Measurements from ENCODE around the gene ARHGEF7. TPM values are rescaled to one million over a fixed set of nuclear protein-coding genes. Genes with fewer than 3 reads are reported as not detected.
"Not testable (repeated sequence)": the region's sequence is repeated elsewhere in the genome, so short reads cannot be mapped to it uniquely, and the experiment has no call there.

Gene ARHGEF7, protein sequence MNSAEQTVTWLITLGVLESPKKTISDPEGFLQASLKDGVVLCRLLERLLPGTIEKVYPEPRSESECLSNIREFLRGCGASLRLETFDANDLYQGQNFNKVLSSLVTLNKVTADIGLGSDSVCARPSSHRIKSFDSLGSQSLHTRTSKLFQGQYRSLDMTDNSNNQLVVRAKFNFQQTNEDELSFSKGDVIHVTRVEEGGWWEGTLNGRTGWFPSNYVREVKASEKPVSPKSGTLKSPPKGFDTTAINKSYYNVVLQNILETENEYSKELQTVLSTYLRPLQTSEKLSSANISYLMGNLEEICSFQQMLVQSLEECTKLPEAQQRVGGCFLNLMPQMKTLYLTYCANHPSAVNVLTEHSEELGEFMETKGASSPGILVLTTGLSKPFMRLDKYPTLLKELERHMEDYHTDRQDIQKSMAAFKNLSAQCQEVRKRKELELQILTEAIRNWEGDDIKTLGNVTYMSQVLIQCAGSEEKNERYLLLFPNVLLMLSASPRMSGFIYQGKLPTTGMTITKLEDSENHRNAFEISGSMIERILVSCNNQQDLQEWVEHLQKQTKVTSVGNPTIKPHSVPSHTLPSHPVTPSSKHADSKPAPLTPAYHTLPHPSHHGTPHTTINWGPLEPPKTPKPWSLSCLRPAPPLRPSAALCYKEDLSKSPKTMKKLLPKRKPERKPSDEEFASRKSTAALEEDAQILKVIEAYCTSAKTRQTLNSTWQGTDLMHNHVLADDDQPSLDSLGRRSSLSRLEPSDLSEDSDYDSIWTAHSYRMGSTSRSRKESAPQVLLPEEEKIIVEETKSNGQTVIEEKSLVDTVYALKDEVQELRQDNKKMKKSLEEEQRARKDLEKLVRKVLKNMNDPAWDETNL
- total RNA-seq, result 10 to 100 TPM; 57.9 to 97.3 TPM

DNA sequence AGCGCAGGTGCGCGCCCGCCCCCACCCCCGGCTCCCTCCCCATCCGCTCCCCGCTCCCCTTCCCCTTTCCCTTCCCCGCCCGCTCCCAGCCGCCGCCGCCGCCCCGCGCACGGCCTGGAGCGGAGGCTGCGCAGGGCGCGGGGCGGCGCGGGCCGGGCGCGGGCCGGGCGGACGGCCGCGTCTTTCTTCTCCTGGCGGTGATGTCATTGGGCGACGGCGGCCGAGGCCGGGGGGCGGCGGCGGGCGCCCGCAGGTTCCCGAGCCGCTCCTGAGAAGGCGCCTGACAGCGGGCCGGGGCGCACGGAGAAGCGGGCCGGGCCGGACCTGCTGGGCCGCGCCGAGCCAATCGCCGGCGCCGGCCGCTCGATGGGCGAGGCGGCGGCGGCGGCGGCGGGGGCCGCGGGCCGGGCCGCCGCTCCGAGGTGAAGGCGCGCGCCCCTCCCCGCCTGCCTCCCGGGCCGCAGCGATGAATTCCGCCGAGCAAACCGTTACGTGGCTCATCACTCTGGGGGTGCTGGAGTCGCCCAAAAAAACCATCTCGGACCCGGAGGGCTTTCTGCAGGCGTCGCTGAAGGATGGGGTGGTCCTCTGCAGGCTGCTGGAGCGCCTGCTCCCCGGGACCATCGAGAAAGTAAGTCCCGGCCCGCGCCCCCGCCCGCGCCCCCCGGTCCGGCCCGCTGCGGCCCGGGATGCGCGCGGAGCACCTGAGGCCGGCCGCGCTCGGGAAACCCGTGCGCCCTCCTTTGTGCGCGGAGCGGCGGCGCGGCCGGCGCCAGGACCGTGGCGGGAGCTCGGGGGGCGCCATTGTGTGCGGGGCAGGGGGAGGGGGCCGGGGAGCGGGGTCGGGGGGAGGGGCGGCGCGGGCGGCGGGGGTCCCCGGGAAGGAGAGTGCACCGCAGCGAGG, at the start of gene ARHGEF7:
Gene ARHGEF7 (plus strand): TSS at position 250 of the 904 bp plus-strand sequence. CDS start 217 bp downstream, at position 467.
- no peak for DNase-seq (ENCODE audit: low spot score)
- no peak for TF ChIP-seq POLR2AphosphoS5 (IDR thresholded peaks at IDR 0.05)
- TF ChIP-seq, protein P1, sequence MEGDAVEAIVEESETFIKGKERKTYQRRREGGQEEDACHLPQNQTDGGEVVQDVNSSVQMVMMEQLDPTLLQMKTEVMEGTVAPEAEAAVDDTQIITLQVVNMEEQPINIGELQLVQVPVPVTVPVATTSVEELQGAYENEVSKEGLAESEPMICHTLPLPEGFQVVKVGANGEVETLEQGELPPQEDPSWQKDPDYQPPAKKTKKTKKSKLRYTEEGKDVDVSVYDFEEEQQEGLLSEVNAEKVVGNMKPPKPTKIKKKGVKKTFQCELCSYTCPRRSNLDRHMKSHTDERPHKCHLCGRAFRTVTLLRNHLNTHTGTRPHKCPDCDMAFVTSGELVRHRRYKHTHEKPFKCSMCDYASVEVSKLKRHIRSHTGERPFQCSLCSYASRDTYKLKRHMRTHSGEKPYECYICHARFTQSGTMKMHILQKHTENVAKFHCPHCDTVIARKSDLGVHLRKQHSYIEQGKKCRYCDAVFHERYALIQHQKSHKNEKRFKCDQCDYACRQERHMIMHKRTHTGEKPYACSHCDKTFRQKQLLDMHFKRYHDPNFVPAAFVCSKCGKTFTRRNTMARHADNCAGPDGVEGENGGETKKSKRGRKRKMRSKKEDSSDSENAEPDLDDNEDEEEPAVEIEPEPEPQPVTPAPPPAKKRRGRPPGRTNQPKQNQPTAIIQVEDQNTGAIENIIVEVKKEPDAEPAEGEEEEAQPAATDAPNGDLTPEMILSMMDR (IDR thresholded peaks at IDR 0.05), result no peak
- no peak for TF ChIP-seq POLR2A (IDR thresholded peaks at IDR 0.05)
- Histone ChIP-seq H3K27ac (peak within 1 kb of the TSS; percentile 78 to 82), H3K27me3 (replicated peaks; ENCODE audit: insufficient read depth) (no peaks in the 10 kb centered on the region), H3K36me3 (no peaks in the 10 kb centered on the region), H3K4me3 (peak within 1 kb of the TSS; percentile 50 to 57), H3K9me3 (no peaks in the 10 kb centered on the region), H3K4me1 (replicated peaks) (no peaks in the 10 kb centered on the region)
- intact Hi-C loops (cut with DNase I), result no loop called here
- WGBS, result 1% methylated on average over 83 of the region's 137 CpGs

DNA sequence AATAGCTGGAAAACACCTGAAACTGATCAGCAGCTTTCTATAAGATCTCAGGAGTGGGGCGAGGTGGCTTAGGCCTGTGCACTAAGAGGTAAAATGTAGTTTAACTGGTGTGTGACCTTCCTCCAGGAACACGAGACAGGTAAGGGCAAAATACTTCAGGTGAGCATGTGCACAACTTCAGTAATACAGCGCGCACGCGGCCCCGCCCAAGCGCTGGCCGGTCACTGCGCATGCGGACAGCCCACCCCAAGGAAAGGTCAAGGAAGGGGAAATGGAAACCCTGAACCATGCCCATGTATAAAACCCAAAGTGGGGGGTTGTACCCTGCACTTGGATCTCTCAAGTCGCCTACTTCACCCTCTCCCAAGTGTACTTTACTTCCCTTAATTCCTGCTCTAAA, 49.4 kb upstream of the ARHGEF7 start:
- 86% methylated on average over 12 of the region's 12 CpGs for WGBS
- no peak for DNase-seq (ENCODE audit: low spot score)
- Histone ChIP-seq H3K9me3 (no peaks in the 10 kb centered on the region), H3K27me3 (replicated peaks; ENCODE audit: insufficient read depth) (no peaks in the 10 kb centered on the region), H3K36me3 (no peaks in the 10 kb centered on the region), H3K4me1 (replicated peaks) (no peaks in the 10 kb centered on the region), H3K4me3 (no peak overlapping the region), H3K27ac (no peak overlapping the region)
- TF ChIP-seq POLR2A (IDR thresholded peaks at IDR 0.05) (no peak), POLR2AphosphoS5 (IDR thresholded peaks at IDR 0.05) (no peak)
- TF ChIP-seq, protein P1 (IDR thresholded peaks at IDR 0.05), result no peak
- intact Hi-C loops (cut with DNase I), result loop anchor here (5.0 kb wide), 1 partner anchor 157 kb away; no protein-coding TSS in a partner anchor

DNA sequence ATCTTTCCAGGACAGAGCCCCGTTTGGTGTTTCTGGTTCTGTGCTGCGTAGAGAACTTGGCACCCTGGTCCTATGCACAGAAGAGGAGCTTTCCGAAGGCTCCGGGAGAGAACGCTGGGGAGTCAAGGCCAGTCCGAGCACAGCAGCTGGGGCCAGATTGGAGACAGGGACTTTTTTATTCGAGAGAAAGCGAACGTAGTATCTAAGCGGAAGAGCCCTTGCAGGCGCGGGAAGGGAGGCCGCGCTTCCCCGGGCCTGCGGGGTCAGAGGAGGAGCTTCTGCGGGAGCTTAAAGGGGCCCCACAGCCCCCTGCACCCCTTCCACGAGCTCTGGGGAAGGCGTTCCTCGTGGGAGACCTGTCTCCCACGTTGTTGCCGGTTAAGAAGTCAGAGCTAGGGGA, 48.6 kb upstream of the ARHGEF7 start:
- Histone ChIP-seq H3K9me3 (no peaks in the 10 kb centered on the region), H3K27ac (no peak overlapping the region), H3K4me3 (no peak overlapping the region), H3K36me3 (no peaks in the 10 kb centered on the region), H3K4me1 (replicated peaks) (no peaks in the 10 kb centered on the region), H3K27me3 (replicated peaks; ENCODE audit: insufficient read depth) (no peaks in the 10 kb centered on the region)
- 62% methylated on average over 22 of the region's 22 CpGs for WGBS
- TF ChIP-seq, protein P1 (IDR thresholded peaks at IDR 0.05), result no peak
- TF ChIP-seq POLR2AphosphoS5 (IDR thresholded peaks at IDR 0.05), result no peak
- intact Hi-C loops (cut with DNase I), result loop anchor here (5.0 kb wide), 1 partner anchor 156 kb away; no protein-coding TSS in a partner anchor
- no peak for DNase-seq (ENCODE audit: low spot score)

DNA sequence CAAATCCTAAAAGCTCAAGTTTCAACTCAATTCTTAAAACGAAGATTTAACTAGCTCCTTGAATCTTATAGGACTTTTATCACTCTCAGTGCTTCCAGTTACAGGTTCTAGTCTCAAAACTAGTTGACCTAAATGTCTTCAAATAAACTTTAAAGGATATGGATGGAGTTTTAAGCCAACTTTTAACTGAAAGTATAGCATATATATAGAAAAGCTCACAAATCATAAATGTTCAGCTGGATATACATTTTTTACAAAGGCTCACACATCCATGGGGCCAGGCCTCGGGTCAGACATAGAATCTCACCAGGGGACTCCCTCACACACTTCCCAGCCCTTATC, 47.1 kb upstream of the ARHGEF7 start:
- DNase-seq (ENCODE audit: low spot score), result no peak
- Histone ChIP-seq H3K9me3 (no peaks in the 10 kb centered on the region), H3K36me3 (no peaks in the 10 kb centered on the region), H3K27me3 (replicated peaks; ENCODE audit: insufficient read depth) (no peaks in the 10 kb centered on the region), H3K4me3 (no peak overlapping the region), H3K4me1 (replicated peaks) (no peaks in the 10 kb centered on the region), H3K27ac (peak overlapping the region in 1 of 2 donors; percentile 69)
- WGBS, result 13% methylated on average over 2 of the region's 2 CpGs
- TF ChIP-seq POLR2A (IDR thresholded peaks at IDR 0.05) (no peak), POLR2AphosphoS5 (IDR thresholded peaks at IDR 0.05) (no peak)
- TF ChIP-seq, protein P1 (IDR thresholded peaks at IDR 0.05), result no peak
- intact Hi-C loops (cut with DNase I), result loop anchor here (5.0 kb wide), 1 partner anchor 154 kb away; no protein-coding TSS in a partner anchor

DNA sequence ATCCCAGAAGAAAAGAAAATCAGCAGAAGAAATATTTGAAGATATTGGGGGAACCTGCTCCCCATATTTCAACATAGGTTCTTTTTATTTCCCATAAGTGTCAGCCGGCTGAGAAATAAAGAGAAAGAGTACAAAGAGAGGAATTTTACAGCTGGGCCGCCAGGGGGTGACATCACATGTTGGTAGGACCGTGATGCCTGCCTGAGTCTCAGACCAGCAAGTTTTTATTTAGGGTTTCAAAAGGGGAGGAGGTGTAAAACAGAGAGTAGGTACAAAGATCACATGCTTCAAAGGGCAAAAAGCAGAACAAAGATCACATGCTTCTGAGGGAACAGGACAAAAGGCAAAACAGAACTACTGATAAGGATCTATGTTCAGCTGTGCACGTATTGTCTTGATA, 44.0 kb upstream of the ARHGEF7 start:
- H3K4me1 ChIP-seq (replicated peaks); H3K9me3 ChIP-seq; H3K27me3 ChIP-seq (replicated peaks; ENCODE audit: insufficient read depth); H3K27ac ChIP-seq; H3K36me3 ChIP-seq; H3K4me3 ChIP-seq; intact Hi-C loops (cut with DNase I); DNase-seq (ENCODE audit: low spot score): not testable (repeated sequence)
- WGBS, result 52% methylated on average over 4 of the region's 4 CpGs

DNA sequence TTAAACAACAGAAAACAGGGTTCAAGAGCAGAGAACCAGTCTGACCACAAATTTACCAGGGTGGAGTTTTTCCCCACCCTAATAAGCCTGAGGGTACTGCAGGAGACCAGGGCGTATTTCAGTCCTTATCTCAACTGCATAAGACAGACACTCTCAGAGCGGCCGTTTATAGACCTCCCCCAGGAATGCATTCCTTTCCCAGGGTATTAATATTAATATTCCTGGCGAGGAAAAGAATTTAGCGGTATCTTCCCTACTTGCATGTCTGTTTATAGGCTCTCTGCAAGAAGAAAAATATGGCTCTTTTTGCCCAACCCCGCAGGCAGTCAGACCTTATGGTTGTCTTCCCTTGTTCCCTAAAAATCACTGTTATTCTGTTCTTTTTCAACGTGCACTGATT, 43.6 kb upstream of the ARHGEF7 start:
- intact Hi-C loops (cut with DNase I), result not testable (repeated sequence)

More for the DNA sequence above, 43.6 kb upstream of the ARHGEF7 start:
- H3K4me3 ChIP-seq; H3K9me3 ChIP-seq; H3K27me3 ChIP-seq (replicated peaks; ENCODE audit: insufficient read depth); H3K27ac ChIP-seq; DNase-seq (ENCODE audit: low spot score); H3K4me1 ChIP-seq (replicated peaks); H3K36me3 ChIP-seq: not testable (repeated sequence)
- WGBS, result 72% methylated on average over 7 of the region's 7 CpGs
